Measurements from ENCODE around the gene ABCC9.
A peak's percentile ranks its signal among the peaks of the same experiment; 100 is the strongest.

ABCC9 gene

DNA sequence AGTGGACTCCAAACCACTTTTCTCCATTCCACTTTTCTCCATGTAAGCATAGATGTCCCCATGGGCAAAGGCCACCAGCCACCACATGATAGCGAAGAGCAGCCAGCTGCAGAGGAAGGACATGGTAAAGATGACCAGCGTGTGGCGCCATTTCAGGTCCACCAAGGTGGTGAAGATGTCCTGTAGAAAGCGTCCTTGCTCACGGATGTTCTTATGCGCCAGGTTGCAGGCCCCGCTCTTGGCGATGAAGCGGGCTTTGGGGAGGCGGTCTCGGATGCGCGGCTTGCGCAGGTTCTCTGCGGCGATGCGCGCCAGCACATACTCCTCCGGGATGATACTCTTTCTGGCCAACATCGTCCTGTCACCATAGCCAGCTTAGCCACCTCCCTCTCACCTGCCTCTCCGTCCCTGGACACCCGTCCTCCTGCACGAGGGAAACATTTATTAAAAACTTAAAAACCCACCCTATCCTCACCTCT, 167.9 kb downstream of the ABCC9 start:
- 27% methylated on average over 22 of the region's 23 CpGs for WGBS (ENCODE audit: insufficient coverage)
- H3K4me1 ChIP-seq (ENCODE audit: control extremely low read depth in 1 of 4, control insufficient read depth in 4 of 4, insufficient read depth in 4 of 4, low read length in 3 of 4): peaks cover 0 to 23% (median 9%) of the 10 kb centered on the region in 4 experiments
- H3K9me3 ChIP-seq (ENCODE audit: control extremely low read depth in 1 of 5, control insufficient read depth in 4 of 5, insufficient read depth in 2 of 5, low read depth in 1 of 5, low read length in 4 of 5): no peaks in the 10 kb centered on the region
- CTCF ChIA-PET: interaction anchor here (1.0 kb wide), 1 partner anchor 10 kb away, joined by 3 read pairs; no protein-coding TSS in a partner anchor
- peak in 2 of 3 donors; percentile 29 to 56 for DNase-seq
- peaks cover 0 to 3% (median 0%) of the 10 kb centered on the region in 4 experiments for H3K36me3 ChIP-seq (ENCODE audit: control insufficient read depth in 4 of 4, insufficient read depth in 4 of 4, low read length in 3 of 4)
- H3K4me3 ChIP-seq (ENCODE audit: control insufficient read depth in 1 of 7, extremely low read depth in 1 of 7, insufficient read depth in 4 of 7, low read depth in 2 of 7, low read length in 6 of 7): peak overlapping the region in 4 of 7 experiments; percentile 43 to 79 (median 68)
- POLR2A ChIA-PET: interaction anchor here (0.6 kb wide), 1 partner anchor 8 kb away, joined by 4 read pairs; no protein-coding TSS in a partner anchor
- H3K27me3 ChIP-seq (replicated peaks in 2 of 5; ENCODE audit: control insufficient read depth in 4 of 5, insufficient read depth in 5 of 5, low read length in 4 of 5): peaks cover 3 to 32% (median 17%) of the 10 kb centered on the region in 5 experiments
- no peak overlapping the region for H3K27ac ChIP-seq (ENCODE audit: insufficient read depth in 1 of 2, low read depth in 1 of 2, low read length in 2 of 2, poor library complexity in 1 of 2, severe bottlenecking in 2 of 2)

DNA sequence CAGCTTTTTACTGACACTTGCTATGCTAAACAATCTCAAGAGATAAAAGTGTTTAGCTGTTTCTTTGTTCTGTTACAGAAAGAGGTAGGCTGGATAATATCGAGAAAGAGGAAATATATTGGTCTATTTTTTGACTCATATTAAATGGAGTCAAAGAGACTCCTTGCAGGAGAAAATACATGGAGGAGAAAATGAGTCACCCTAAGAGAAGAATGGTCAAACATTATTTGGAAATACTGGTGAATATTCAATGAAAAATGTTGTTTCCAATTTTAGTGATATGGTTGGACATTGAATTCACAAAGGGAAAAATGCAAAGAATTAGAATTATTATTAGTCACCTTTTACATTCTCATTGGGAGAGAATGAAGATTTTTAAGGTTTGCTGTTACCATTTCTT, 169.9 kb downstream of the ABCC9 start:
- no peaks in the 10 kb centered on the region for H3K9me3 ChIP-seq (ENCODE audit: control extremely low read depth in 1 of 5, control insufficient read depth in 4 of 5, insufficient read depth in 2 of 5, low read depth in 1 of 5, low read length in 4 of 5)
- no peak for DNase-seq
- peaks cover 3 to 30% (median 9%) of the 10 kb centered on the region in 5 experiments for H3K27me3 ChIP-seq (replicated peaks in 2 of 5; ENCODE audit: control insufficient read depth in 4 of 5, insufficient read depth in 5 of 5, low read length in 4 of 5)
- POLR2A ChIA-PET: no interaction called here
- H3K4me3 ChIP-seq (ENCODE audit: control insufficient read depth in 1 of 7, extremely low read depth in 1 of 7, insufficient read depth in 4 of 7, low read depth in 2 of 7, low read length in 6 of 7): no peak overlapping the region
- CTCF ChIA-PET: no interaction called here
- H3K36me3 ChIP-seq (ENCODE audit: control insufficient read depth in 4 of 4, insufficient read depth in 4 of 4, low read length in 3 of 4): peaks cover 0 to 3% (median 0%) of the 10 kb centered on the region in 4 experiments
- WGBS (ENCODE audit: insufficient coverage): 38% methylated on average over 1 of the region's 1 CpG
- peaks cover 0 to 23% (median 9%) of the 10 kb centered on the region in 4 experiments for H3K4me1 ChIP-seq (ENCODE audit: control extremely low read depth in 1 of 4, control insufficient read depth in 4 of 4, insufficient read depth in 4 of 4, low read length in 3 of 4)
- H3K27ac ChIP-seq (ENCODE audit: insufficient read depth in 1 of 2, low read depth in 1 of 2, low read length in 2 of 2, poor library complexity in 1 of 2, severe bottlenecking in 2 of 2): no peak overlapping the region

DNA sequence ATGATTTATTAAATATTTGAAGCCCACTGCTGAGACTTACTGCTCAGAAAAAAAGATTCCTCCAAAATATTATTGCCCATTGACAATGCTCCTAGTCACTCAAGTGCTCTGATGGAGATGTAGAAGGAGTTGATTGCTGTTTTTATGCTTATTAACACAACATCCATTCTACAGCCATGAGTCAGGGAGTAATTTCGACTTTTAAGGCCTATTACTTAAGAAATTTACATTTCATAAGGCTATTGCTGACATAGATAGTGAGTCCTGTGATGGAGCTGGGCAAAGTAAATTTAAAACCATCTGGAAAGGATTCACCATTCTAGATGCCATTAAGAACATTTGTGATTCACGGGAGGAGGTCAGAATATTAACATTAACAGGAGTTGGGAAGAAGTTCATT, 171.9 kb downstream of the ABCC9 start:
- CTCF ChIA-PET: interaction anchor here (1.5 kb wide), 1 partner anchor 16 kb away, joined by 3 read pairs; no protein-coding TSS in a partner anchor
- no peak overlapping the region for H3K27ac ChIP-seq (ENCODE audit: insufficient read depth in 1 of 2, low read depth in 1 of 2, low read length in 2 of 2, poor library complexity in 1 of 2, severe bottlenecking in 2 of 2)
- POLR2A ChIA-PET: no interaction called here
- H3K9me3 ChIP-seq (ENCODE audit: control extremely low read depth in 1 of 5, control insufficient read depth in 4 of 5, insufficient read depth in 2 of 5, low read depth in 1 of 5, low read length in 4 of 5): no peaks in the 10 kb centered on the region
- DNase-seq: no peak
- H3K27me3 ChIP-seq (replicated peaks in 2 of 5; ENCODE audit: control insufficient read depth in 4 of 5, insufficient read depth in 5 of 5, low read length in 4 of 5): peaks cover 0 to 17% (median 7%) of the 10 kb centered on the region in 5 experiments
- peaks cover 0 to 11% (median 4%) of the 10 kb centered on the region in 4 experiments for H3K4me1 ChIP-seq (ENCODE audit: control extremely low read depth in 1 of 4, control insufficient read depth in 4 of 4, insufficient read depth in 4 of 4, low read length in 3 of 4)
- H3K36me3 ChIP-seq (ENCODE audit: control insufficient read depth in 4 of 4, insufficient read depth in 4 of 4, low read length in 3 of 4): peaks cover 0 to 3% (median 0%) of the 10 kb centered on the region in 4 experiments
- WGBS (ENCODE audit: insufficient coverage): 80% methylated on average over 1 of the region's 2 CpGs
- no peak overlapping the region for H3K4me3 ChIP-seq (ENCODE audit: control insufficient read depth in 1 of 7, extremely low read depth in 1 of 7, insufficient read depth in 4 of 7, low read depth in 2 of 7, low read length in 6 of 7)

DNA sequence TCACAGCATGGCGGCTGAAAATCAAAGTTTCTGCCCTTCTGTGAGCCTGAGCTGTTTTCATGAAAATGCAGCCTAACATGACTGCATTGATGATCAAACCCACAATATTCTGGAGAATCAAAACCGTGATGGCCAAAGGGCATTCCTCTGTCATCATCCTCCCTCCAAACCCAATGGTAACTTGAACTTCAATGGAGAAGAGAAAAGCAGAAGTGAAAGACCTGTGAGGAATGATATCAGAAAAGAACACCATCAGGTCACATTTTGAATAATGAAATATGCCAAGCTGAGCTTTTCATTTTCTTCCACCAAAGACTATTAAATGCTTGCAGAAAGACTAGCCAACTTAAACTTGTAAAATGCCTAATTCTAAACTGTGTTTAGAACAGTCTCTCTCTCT, 174.8 kb downstream of the ABCC9 start:
- 90% methylated on average over 2 of the region's 2 CpGs for WGBS (ENCODE audit: insufficient coverage)
- no peak overlapping the region for H3K4me3 ChIP-seq (ENCODE audit: control insufficient read depth in 1 of 7, extremely low read depth in 1 of 7, insufficient read depth in 4 of 7, low read depth in 2 of 7, low read length in 6 of 7)
- H3K4me1 ChIP-seq (ENCODE audit: control extremely low read depth in 1 of 4, control insufficient read depth in 4 of 4, insufficient read depth in 4 of 4, low read length in 3 of 4): no peaks in the 10 kb centered on the region
- H3K27ac ChIP-seq (ENCODE audit: insufficient read depth in 1 of 2, low read depth in 1 of 2, low read length in 2 of 2, poor library complexity in 1 of 2, severe bottlenecking in 2 of 2): no peak overlapping the region
- peaks cover 0 to 3% (median 0%) of the 10 kb centered on the region in 5 experiments for H3K27me3 ChIP-seq (replicated peaks in 2 of 5; ENCODE audit: control insufficient read depth in 4 of 5, insufficient read depth in 5 of 5, low read length in 4 of 5)
- DNase-seq: no peak
- no peaks in the 10 kb centered on the region for H3K9me3 ChIP-seq (ENCODE audit: control extremely low read depth in 1 of 5, control insufficient read depth in 4 of 5, insufficient read depth in 2 of 5, low read depth in 1 of 5, low read length in 4 of 5)
- ChIA-PET POLR2A (no interaction called here), CTCF (no interaction called here)
- H3K36me3 ChIP-seq (ENCODE audit: control insufficient read depth in 4 of 4, insufficient read depth in 4 of 4, low read length in 3 of 4): peaks cover 0 to 3% (median 0%) of the 10 kb centered on the region in 4 experiments

DNA sequence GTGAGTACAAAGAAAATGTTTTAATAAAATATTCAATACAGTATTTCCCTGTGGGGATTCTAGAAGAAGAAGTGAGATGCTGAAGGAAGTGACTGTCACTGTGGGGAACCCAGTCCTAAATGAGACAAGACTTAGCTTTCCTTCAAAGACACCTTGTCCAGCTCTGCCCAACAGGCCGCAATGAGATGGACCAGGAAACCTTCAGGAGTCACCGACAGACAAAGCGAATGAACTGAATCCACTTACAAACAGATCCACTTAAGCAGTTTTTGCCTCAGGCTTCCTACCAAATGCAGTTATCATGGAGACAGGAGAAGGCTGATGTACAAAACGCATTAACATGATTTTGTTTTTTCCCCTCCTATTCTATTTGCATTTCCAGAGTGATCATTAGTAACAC, 176.3 kb downstream of the ABCC9 start:
- Histone ChIP-seq H3K36me3 (ENCODE audit: control insufficient read depth in 4 of 4, insufficient read depth in 4 of 4, low read length in 3 of 4) (no peaks in the 10 kb centered on the region), H3K27me3 (replicated peaks in 2 of 5; ENCODE audit: control insufficient read depth in 4 of 5, insufficient read depth in 5 of 5, low read length in 4 of 5) (peaks cover 0 to 5% (median 0%) of the 10 kb centered on the region in 5 experiments), H3K4me1 (ENCODE audit: control extremely low read depth in 1 of 4, control insufficient read depth in 4 of 4, insufficient read depth in 4 of 4, low read length in 3 of 4) (no peaks in the 10 kb centered on the region), H3K27ac (ENCODE audit: insufficient read depth in 1 of 2, low read depth in 1 of 2, low read length in 2 of 2, poor library complexity in 1 of 2, severe bottlenecking in 2 of 2) (no peak overlapping the region), H3K9me3 (ENCODE audit: control extremely low read depth in 1 of 5, control insufficient read depth in 4 of 5, insufficient read depth in 2 of 5, low read depth in 1 of 5, low read length in 4 of 5) (no peaks in the 10 kb centered on the region), H3K4me3 (ENCODE audit: control insufficient read depth in 1 of 7, extremely low read depth in 1 of 7, insufficient read depth in 4 of 7, low read depth in 2 of 7, low read length in 6 of 7) (no peak overlapping the region)
- DNase-seq: no peak
- 98% methylated on average over 4 of the region's 4 CpGs for WGBS (ENCODE audit: insufficient coverage)
- CTCF ChIA-PET: interaction anchor here (1.0 to 1.2 kb wide), 2 partner anchors 13 to 225 kb away, joined by 3 to 4 read pairs; no protein-coding TSS in a partner anchor
- POLR2A ChIA-PET: no interaction called here

DNA sequence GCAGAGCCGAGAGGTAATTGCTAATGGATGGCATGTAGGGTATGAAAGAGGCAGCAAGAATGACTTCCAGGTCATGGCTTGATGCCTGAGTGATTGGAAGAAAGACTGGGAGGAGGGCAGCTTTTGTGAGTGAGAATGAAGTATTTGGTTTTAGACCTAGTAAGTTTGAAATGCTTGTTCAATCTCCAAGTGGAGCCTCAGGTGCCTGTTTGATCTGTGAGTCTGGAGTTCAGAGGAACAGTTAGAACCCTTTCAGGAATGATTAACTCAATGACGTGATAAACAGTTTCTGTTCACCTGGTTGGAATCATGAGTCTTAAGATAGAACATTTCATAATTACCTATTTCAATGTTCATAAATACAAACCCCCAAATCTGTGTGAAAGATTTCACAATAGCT, 177.2 kb downstream of the ABCC9 start:
- CTCF ChIA-PET: interaction anchor here (1.0 kb wide), 1 partner anchor 14 kb away, joined by 3 read pairs; no protein-coding TSS in a partner anchor
- no peaks in the 10 kb centered on the region for H3K9me3 ChIP-seq (ENCODE audit: control extremely low read depth in 1 of 5, control insufficient read depth in 4 of 5, insufficient read depth in 2 of 5, low read depth in 1 of 5, low read length in 4 of 5)
- DNase-seq: no peak
- H3K36me3 ChIP-seq (ENCODE audit: control insufficient read depth in 4 of 4, insufficient read depth in 4 of 4, low read length in 3 of 4): no peaks in the 10 kb centered on the region
- H3K4me1 ChIP-seq (ENCODE audit: control extremely low read depth in 1 of 4, control insufficient read depth in 4 of 4, insufficient read depth in 4 of 4, low read length in 3 of 4): no peaks in the 10 kb centered on the region
- no peak overlapping the region for H3K4me3 ChIP-seq (ENCODE audit: control insufficient read depth in 1 of 7, extremely low read depth in 1 of 7, insufficient read depth in 4 of 7, low read depth in 2 of 7, low read length in 6 of 7)
- H3K27me3 ChIP-seq (replicated peaks in 2 of 5; ENCODE audit: control insufficient read depth in 4 of 5, insufficient read depth in 5 of 5, low read length in 4 of 5): peaks cover 0 to 5% (median 0%) of the 10 kb centered on the region in 5 experiments
- no peak overlapping the region for H3K27ac ChIP-seq (ENCODE audit: insufficient read depth in 1 of 2, low read depth in 1 of 2, low read length in 2 of 2, poor library complexity in 1 of 2, severe bottlenecking in 2 of 2)
- WGBS (ENCODE audit: insufficient coverage): 100% methylated on average over 1 of the region's 2 CpGs
- POLR2A ChIA-PET: no interaction called here

DNA sequence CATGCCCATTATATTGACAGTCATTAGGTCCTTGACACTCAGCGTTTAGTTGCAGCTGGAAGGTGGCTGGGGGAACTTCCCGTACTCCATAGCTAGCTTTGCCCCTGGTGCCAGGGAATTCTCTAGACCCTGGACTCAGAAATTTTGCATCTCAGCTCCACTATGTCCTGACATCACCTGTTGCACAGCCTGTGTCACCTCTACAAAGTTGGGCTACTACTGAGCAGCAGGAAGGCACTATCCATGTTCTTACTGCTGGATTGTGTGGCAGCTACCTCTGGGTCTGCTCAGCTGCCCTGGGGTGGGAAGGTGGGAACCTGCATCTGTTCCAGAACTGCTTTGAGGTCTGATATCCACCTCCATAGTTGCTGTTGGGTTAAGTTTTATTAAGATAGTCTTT, 177.7 kb downstream of the ABCC9 start:
- ChIA-PET CTCF (interaction anchor here (1.1 kb wide), 1 partner anchor 9 kb away, joined by 3 read pairs; no protein-coding TSS in a partner anchor), POLR2A (no interaction called here)
- H3K4me3 ChIP-seq (ENCODE audit: control insufficient read depth in 1 of 7, extremely low read depth in 1 of 7, insufficient read depth in 4 of 7, low read depth in 2 of 7, low read length in 6 of 7): no peak overlapping the region
- H3K27ac ChIP-seq (ENCODE audit: insufficient read depth in 1 of 2, low read depth in 1 of 2, low read length in 2 of 2, poor library complexity in 1 of 2, severe bottlenecking in 2 of 2): no peak overlapping the region
- H3K27me3 ChIP-seq (replicated peaks in 2 of 5; ENCODE audit: control insufficient read depth in 4 of 5, insufficient read depth in 5 of 5, low read length in 4 of 5): peaks cover 0 to 5% (median 0%) of the 10 kb centered on the region in 5 experiments
- H3K4me1 ChIP-seq (ENCODE audit: control extremely low read depth in 1 of 4, control insufficient read depth in 4 of 4, insufficient read depth in 4 of 4, low read length in 3 of 4): no peaks in the 10 kb centered on the region
- no peak for DNase-seq
- WGBS (ENCODE audit: insufficient coverage): 100% methylated on average over 2 of the region's 2 CpGs
- no peaks in the 10 kb centered on the region for H3K36me3 ChIP-seq (ENCODE audit: control insufficient read depth in 4 of 4, insufficient read depth in 4 of 4, low read length in 3 of 4)
- no peaks in the 10 kb centered on the region for H3K9me3 ChIP-seq (ENCODE audit: control extremely low read depth in 1 of 5, control insufficient read depth in 4 of 5, insufficient read depth in 2 of 5, low read depth in 1 of 5, low read length in 4 of 5)
